ENCODE results near the gene MRAP. TPM values are rescaled to one million over a fixed set of nuclear protein-coding genes. Genes with fewer than 3 reads are reported as not detected.

The MRAP gene
- total RNA-seq, 4 donors from 2014 or later = not detected

GRCh38 chr21:32311621-32312020 is 13.0 kb downstream of the MRAP start:
- WGBS = 91% methylated on average over 7 of the region's 9 CpGs
- Histone ChIP-seq H3K36me3 (peaks cover 17 to 75% (median 51%) of the 10 kb centered on the region in 4 donors), H3K27me3 (no peaks in the 10 kb centered on the region), H3K9me3 (no peaks in the 10 kb centered on the region), H3K4me3 (no peak overlapping the region), H3K4me1 (peaks cover 0 to 7% (median 3%) of the 10 kb centered on the region in 4 donors), H3K27ac (replicated peaks in 1 of 4) (no peak overlapping the region)
- TF ChIP-seq POLR2AphosphoS5 (IDR thresholded peaks at IDR 0.05) = no peak
- no peak for TF ChIP-seq POLR2A (IDR thresholded peaks at IDR 0.05; ENCODE audit: low read depth)
- TF ChIP-seq EP300 (IDR thresholded peaks at IDR 0.05) = no peak
- TF ChIP-seq CTCF (IDR thresholded peaks at IDR 0.05) = no peak
- DNase-seq (ENCODE audit: extremely low spot score) = no peak
- intact Hi-C loops (cut with DNase I) = no loop called here

- H3K27ac ChIP-seq (replicated peaks in 1 of 4) = no peak overlapping the region
- H3K36me3 ChIP-seq = peaks cover 24 to 81% (median 58%) of the 10 kb centered on the region in 4 donors
- no peak for DNase-seq (ENCODE audit: extremely low spot score)
- no peaks in the 10 kb centered on the region for H3K27me3 ChIP-seq
- no peak overlapping the region for H3K4me3 ChIP-seq
- TF ChIP-seq POLR2AphosphoS5 (IDR thresholded peaks at IDR 0.05) = no peak
- no peak for TF ChIP-seq CTCF (IDR thresholded peaks at IDR 0.05)
- no peak for TF ChIP-seq EP300 (IDR thresholded peaks at IDR 0.05)
- no peak for TF ChIP-seq POLR2A (IDR thresholded peaks at IDR 0.05; ENCODE audit: low read depth)
- no peaks in the 10 kb centered on the region for H3K9me3 ChIP-seq
- intact Hi-C loops (cut with DNase I) = no loop called here
- 92% methylated on average over 4 of the region's 5 CpGs for WGBS
- H3K4me1 ChIP-seq = peaks cover 0 to 7% (median 3%) of the 10 kb centered on the region in 4 donors
These were observed 13.7 kb downstream of the MRAP start for GRCh38 chr21:32312326-32312725.

- TF ChIP-seq EP300 (IDR thresholded peaks at IDR 0.05) (no peak), POLR2A (IDR thresholded peaks at IDR 0.05; ENCODE audit: low read depth) (no peak), POLR2AphosphoS5 (IDR thresholded peaks at IDR 0.05) (no peak), CTCF (IDR thresholded peaks at IDR 0.05) (no peak)
- no peaks in the 10 kb centered on the region for H3K27me3 ChIP-seq
- H3K27ac ChIP-seq (replicated peaks in 1 of 4) = no peak overlapping the region
- 89% methylated on average over 6 of the region's 6 CpGs for WGBS
- DNase-seq (ENCODE audit: extremely low spot score) = no peak
- H3K9me3 ChIP-seq = no peaks in the 10 kb centered on the region
- H3K4me3 ChIP-seq = no peak overlapping the region
- H3K36me3 ChIP-seq = peaks cover 31 to 87% (median 65%) of the 10 kb centered on the region in 4 donors
- intact Hi-C loops (cut with DNase I) = no loop called here
- H3K4me1 ChIP-seq = peaks cover 0 to 7% (median 3%) of the 10 kb centered on the region in 4 donors
These were observed 14.3 kb downstream of the MRAP start for GRCh38 chr21:32312976-32313375.

GRCh38 chr21:32314806-32315205 is 16.2 kb downstream of the MRAP start:
- Histone ChIP-seq H3K27ac (replicated peaks in 1 of 4) (no peak overlapping the region), H3K36me3 (peaks cover 47 to 92% (median 78%) of the 10 kb centered on the region in 4 donors)
- TF ChIP-seq POLR2AphosphoS5 (IDR thresholded peaks at IDR 0.05) = no peak
- no peak for TF ChIP-seq POLR2A (IDR thresholded peaks at IDR 0.05; ENCODE audit: low read depth)
- TF ChIP-seq EP300 (IDR thresholded peaks at IDR 0.05) = no peak
- no peak for TF ChIP-seq CTCF (IDR thresholded peaks at IDR 0.05)

More at GRCh38 chr21:32314806-32315205, 16.2 kb downstream of the MRAP start:
- no peak for DNase-seq (ENCODE audit: extremely low spot score)
- Histone ChIP-seq H3K4me3 (no peak overlapping the region), H3K9me3 (no peaks in the 10 kb centered on the region), H3K4me1 (peaks cover 0 to 7% (median 3%) of the 10 kb centered on the region in 4 donors), H3K27me3 (no peaks in the 10 kb centered on the region)
- intact Hi-C loops (cut with DNase I) = no loop called here
- 97% methylated on average over 10 of the region's 16 CpGs for WGBS
